HEK293 (cell line): ENCODE data around the gene TCERG1L.

Source experiments
- CTCF ChIA-PET: fragments of 350-600 bp; formaldehyde crosslinking; extraction: SDS; loops from one replicate; lab custom pipeline; 2021; ENCODE audit warnings: antibody characterized with exemption; lab: Yijun Ruan, JAX
- POLR2A ChIA-PET: fragments of 300-600 bp; formaldehyde crosslinking; extraction: SDS; loops from one replicate; lab custom pipeline; 2020; ENCODE audit warnings: antibody characterized with exemption, inconsistent platforms; lab: Yijun Ruan, JAX
- H3K27ac ChIP-seq: fragments of 200-500 bp; sonication (Bioruptor generic); 2 replicates; pipeline ENCODE4 v1.5.1; 2014; ENCODE audit warnings: low read depth, low read length, control low read depth, inconsistent platforms; ENCODE audit errors: extremely low read depth
- H3K36me3 ChIP-seq, 2 experiments: fragments of 200-500 bp in 1 of 2; sonication (Bioruptor generic) in 1 of 2; 1 replicate in 1 of 2; 2 replicates in 1 of 2; pipeline ENCODE4 v1.5.1; 2014 to 2017; ENCODE audit warnings: inconsistent platforms in 2 of 2, low read length in 2 of 2; ENCODE audit not compliant: control insufficient read depth in 2 of 2, insufficient read depth in 1 of 2
- H3K4me1 ChIP-seq: fragments of 200-500 bp; sonication (Bioruptor generic); 2 replicates; pipeline ENCODE4 v1.5.1; 2014; ENCODE audit warnings: mild to moderate bottlenecking, low read length, inconsistent platforms; ENCODE audit not compliant: control insufficient read depth, insufficient read depth
- H3K4me3 ChIP-seq: 2 replicates; pipeline ENCODE4 v1.5.1; 2011; ENCODE audit warnings: low read depth, mild to moderate bottlenecking, control low read depth, low read length, moderate library complexity
- H3K9me3 ChIP-seq: fragments of 200-500 bp; sonication (Bioruptor generic); 2 replicates; pipeline ENCODE4 v1.5.1; 2014; ENCODE audit warnings: low read depth, low read length, inconsistent platforms; ENCODE audit not compliant: control insufficient read depth, insufficient read depth
- AEBP2 ChIP-seq: fragments of 450-650 bp; formaldehyde crosslinking; IDR thresholded peaks from 2 replicates; pipeline ENCODE4 v1.5.1; 2016; ENCODE audit warnings: missing biosample characterization, missing genetic modification characterization, borderline replicate concordance
- GLIS1 ChIP-seq: fragments of 450-650 bp; formaldehyde crosslinking; IDR thresholded peaks from 2 replicates; pipeline ENCODE4 v1.5.1; 2016; ENCODE audit warnings: missing biosample characterization, missing genetic modification characterization
- HIC1 ChIP-seq: fragments of 450-650 bp; formaldehyde crosslinking; IDR thresholded peaks from 2 replicates; pipeline ENCODE4 v1.5.1; 2016; ENCODE audit warnings: missing biosample characterization, missing genetic modification characterization
- HOXA7 ChIP-seq: sonication (generic); formaldehyde crosslinking; IDR thresholded peaks from 2 replicates; pipeline ENCODE4 v1.8.1; 2022; ENCODE audit warnings: missing genetic modification reagents, borderline replicate concordance
- KLF1 ChIP-seq: fragments of 450-650 bp; formaldehyde crosslinking; IDR thresholded peaks from 2 replicates; pipeline ENCODE4 v1.5.1; 2016; ENCODE audit warnings: missing biosample characterization, missing genetic modification characterization
- KLF8 ChIP-seq: fragments of 450-650 bp; formaldehyde crosslinking; IDR thresholded peaks from 2 replicates; pipeline ENCODE4 v1.5.1; 2016; ENCODE audit warnings: missing biosample characterization, missing genetic modification characterization
- RBAK ChIP-seq: fragments of 450-650 bp; formaldehyde crosslinking; IDR thresholded peaks from 2 replicates; pipeline ENCODE4 v1.5.1; 2016; ENCODE audit warnings: missing biosample characterization, missing genetic modification characterization
- SP7 ChIP-seq: fragments of 450-650 bp; formaldehyde crosslinking; IDR thresholded peaks from 2 replicates; pipeline ENCODE4 v1.5.1; 2016; ENCODE audit warnings: missing biosample characterization, missing genetic modification characterization
- ZBTB1 ChIP-seq: fragments of 450-650 bp; formaldehyde crosslinking; IDR thresholded peaks from 2 replicates; pipeline ENCODE4 v1.5.1; 2016; ENCODE audit warnings: missing biosample characterization, missing genetic modification characterization
- ZBTB17 ChIP-seq: fragments of 450-650 bp; formaldehyde crosslinking; IDR thresholded peaks from 2 replicates; pipeline ENCODE4 v1.5.1; 2016; ENCODE audit warnings: missing biosample characterization, missing genetic modification characterization
- ZBTB21 ChIP-seq: fragments of 450-650 bp; formaldehyde crosslinking; IDR thresholded peaks from 2 replicates; pipeline ENCODE4 v1.5.1; 2017; ENCODE audit warnings: missing biosample characterization, missing genetic modification characterization
- ZFP3 ChIP-seq: fragments of 450-650 bp; formaldehyde crosslinking; IDR thresholded peaks from 2 replicates; pipeline ENCODE4 v1.5.1; 2016; ENCODE audit warnings: low read depth, missing biosample characterization, missing genetic modification characterization
- ZFP41 ChIP-seq: fragments of 450-650 bp; formaldehyde crosslinking; IDR thresholded peaks from 2 replicates; pipeline ENCODE4 v1.5.1; 2016; ENCODE audit warnings: missing biosample characterization, missing genetic modification characterization, borderline replicate concordance
- ZFP69B ChIP-seq: fragments of 450-650 bp; formaldehyde crosslinking; IDR thresholded peaks from 2 replicates; pipeline ENCODE4 v1.5.1; 2016; ENCODE audit warnings: missing biosample characterization, missing genetic modification characterization
- ZNF10 ChIP-seq: fragments of 450-650 bp; formaldehyde crosslinking; IDR thresholded peaks from 2 replicates; pipeline ENCODE4 v1.5.1; 2017; ENCODE audit warnings: missing biosample characterization, missing genetic modification characterization
- ZNF184 ChIP-seq: fragments of 450-650 bp; IDR thresholded peaks from 2 replicates; pipeline ENCODE4 v1.5.1; 2018; ENCODE audit warnings: missing biosample characterization, mild to moderate bottlenecking, missing genetic modification characterization
- ZNF266 ChIP-seq: fragments of 450-650 bp; formaldehyde crosslinking; IDR thresholded peaks from 2 replicates; pipeline ENCODE4 v1.5.1; 2016; ENCODE audit warnings: missing biosample characterization, missing genetic modification characterization, low read depth
- ZNF302 ChIP-seq: fragments of 450-650 bp; formaldehyde crosslinking; IDR thresholded peaks from 2 replicates; pipeline ENCODE4 v1.5.1; 2016; ENCODE audit warnings: missing biosample characterization, missing genetic modification characterization, low read depth
- ZNF335 ChIP-seq: fragments of 450-650 bp; formaldehyde crosslinking; conservative IDR thresholded peaks from 2 replicates; pipeline ENCODE4 v1.5.1; 2016; ENCODE audit warnings: missing biosample characterization, missing genetic modification characterization
- ZNF501 ChIP-seq: fragments of 450-650 bp; formaldehyde crosslinking; IDR thresholded peaks from 2 replicates; pipeline ENCODE4 v1.5.1; 2016; ENCODE audit warnings: missing biosample characterization, missing genetic modification characterization
- ZNF580 ChIP-seq: fragments of 450-650 bp; formaldehyde crosslinking; IDR thresholded peaks from 2 replicates; pipeline ENCODE4 v1.5.1; 2016; ENCODE audit warnings: missing biosample characterization, missing genetic modification characterization
- ZNF596 ChIP-seq: fragments of 450-650 bp; IDR thresholded peaks from 2 replicates; pipeline ENCODE4 v1.5.0; 2018; ENCODE audit warnings: missing biosample characterization, mild to moderate bottlenecking, missing genetic modification characterization, moderate library complexity
- ZNF704 ChIP-seq: fragments of 450-650 bp; formaldehyde crosslinking; IDR thresholded peaks from 2 replicates; pipeline ENCODE4 v1.5.1; 2016; ENCODE audit warnings: missing biosample characterization, missing genetic modification characterization
- ZSCAN16 ChIP-seq: fragments of 450-650 bp; formaldehyde crosslinking; IDR thresholded peaks from 2 replicates; pipeline ENCODE4 v1.5.1; 2016; ENCODE audit warnings: missing biosample characterization, missing genetic modification characterization
- ZSCAN4 ChIP-seq: fragments of 450-650 bp; formaldehyde crosslinking; IDR thresholded peaks from 2 replicates; pipeline ENCODE4 v1.5.1; 2017; ENCODE audit warnings: missing biosample characterization, missing genetic modification characterization

Gene TCERG1L

GRCh38 chr10:131313377-131313776 lies 1.9 kb upstream of the TCERG1L start (continued):
- TF ChIP-seq AEBP2 (tag by site-specific recombination) (no peak), ZNF596 (tag by site-specific recombination) (no peak), ZBTB17 (tag by site-specific recombination) (no peak), ZBTB21 (tag by site-specific recombination) (no peak), ZNF580 (no peak)

- CTCF ChIA-PET = no interaction called here
- H3K27ac ChIP-seq = no peak overlapping the region
These were observed 936 bp upstream of the TCERG1L start for GRCh38 chr10:131312478-131312836.

GRCh38 chr10:131311402-131311660 lies 190 bp downstream of the TCERG1L start:
- Histone ChIP-seq H3K4me3 (no peak overlapping the region), H3K9me3 (no peaks in the 10 kb centered on the region), H3K36me3 (no peaks in the 10 kb centered on the region), H3K27ac (no peak overlapping the region), H3K4me1 (no peaks in the 10 kb centered on the region)
- POLR2A ChIA-PET = no interaction called here
- CTCF ChIA-PET = no interaction called here
- TF ChIP-seq RBAK (tag by site-specific recombination) (no peak), ZNF302 (tag by site-specific recombination) (no peak), ZBTB1 (tag by site-specific recombination) (no peak), ZNF184 (tag by site-specific recombination) (no peak), HOXA7 (no peak), SP7 (no peak), ZSCAN16 (tag by site-specific recombination) (no peak), KLF1 (tag by site-specific recombination) (no peak), ZFP69B (tag by site-specific recombination) (no peak), ZNF704 (tag by site-specific recombination) (no peak), ZNF501 (tag by site-specific recombination) (no peak), ZNF266 (tag by site-specific recombination) (no peak), ZNF10 (tag by site-specific recombination) (no peak), ZNF335 (tag by site-specific recombination) (no peak), ZSCAN4 (tag by site-specific recombination) (no peak), ZFP41 (tag by site-specific recombination) (no peak), ZFP3 (no peak)

More at GRCh38 chr10:131312478-131312836, 936 bp upstream of the TCERG1L start:
- Histone ChIP-seq H3K4me3 (no peak overlapping the region), H3K36me3 (no peaks in the 10 kb centered on the region), H3K9me3 (no peaks in the 10 kb centered on the region), H3K4me1 (no peaks in the 10 kb centered on the region)
- TF ChIP-seq KLF8 (tag by site-specific recombination) (no peak), GLIS1 (tag by site-specific recombination) (no peak), HIC1 (no peak)
- POLR2A ChIA-PET = no interaction called here
